ENCODE data around the gene SPON1.
"Not testable (repeated sequence)": the region's sequence is repeated elsewhere in the genome, so short reads cannot be mapped to it uniquely, and the experiment has no call there.

SPON1 gene

DNA sequence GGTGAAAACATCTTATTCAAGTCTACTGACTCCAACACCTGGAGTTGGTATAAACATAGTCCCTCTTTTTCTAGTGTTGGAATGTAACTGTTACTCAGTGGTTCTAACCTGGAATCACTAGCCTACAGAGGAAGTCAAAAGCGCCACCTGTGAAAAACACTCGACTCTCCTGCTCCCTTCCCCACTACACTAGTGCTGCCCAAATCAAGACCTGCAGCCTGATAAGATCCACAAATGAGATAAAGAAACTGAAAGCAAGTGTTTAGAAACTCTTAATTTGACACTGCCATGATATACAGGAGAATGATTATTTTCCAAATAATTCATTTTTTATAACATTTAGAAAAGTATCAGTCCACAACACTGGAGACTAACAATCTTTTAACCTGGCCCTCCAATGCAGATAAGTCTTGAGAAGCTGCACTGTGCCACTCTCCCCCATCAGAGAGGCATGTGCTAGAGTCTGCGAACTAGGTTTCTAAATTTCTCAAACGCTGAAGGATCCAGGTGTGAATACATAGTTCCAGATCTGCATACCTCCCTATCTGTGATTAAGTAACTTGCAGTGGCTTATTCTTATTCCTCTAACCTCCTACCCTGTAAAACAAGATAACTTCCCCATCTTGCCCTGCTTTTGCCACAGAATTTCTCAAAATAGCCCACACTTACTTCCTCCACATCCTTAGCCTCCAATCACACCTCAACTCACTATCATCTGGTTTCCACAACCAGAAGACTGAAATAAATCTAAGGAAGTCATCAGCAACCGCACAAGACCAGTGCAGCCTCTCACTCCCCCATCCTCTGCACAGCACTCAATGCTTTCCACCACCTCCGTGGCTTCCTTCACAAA, 308.4 kb downstream of the SPON1 start:
- no peak for DNase-seq (ENCODE audit: low read depth)

DNA sequence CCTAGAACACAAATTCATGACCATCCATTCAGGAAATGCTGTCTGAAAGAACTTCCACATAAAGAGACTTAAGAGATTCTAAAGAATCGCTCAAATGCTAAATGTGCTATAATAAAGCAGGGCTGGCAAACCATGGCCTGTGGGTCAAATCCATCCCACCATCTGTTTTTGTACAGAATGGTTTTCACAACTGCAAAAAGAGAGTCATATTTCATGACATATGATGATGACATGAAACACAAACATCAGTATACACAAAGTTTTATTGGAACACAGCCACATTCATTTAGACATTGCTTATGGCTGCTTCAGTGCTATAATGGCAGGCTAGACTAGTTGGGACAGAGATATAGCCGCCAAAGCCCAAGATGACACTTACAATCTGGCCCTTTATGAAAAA, 311.4 kb downstream of the SPON1 start:
- DNase-seq (ENCODE audit: low read depth), result no peak

DNA sequence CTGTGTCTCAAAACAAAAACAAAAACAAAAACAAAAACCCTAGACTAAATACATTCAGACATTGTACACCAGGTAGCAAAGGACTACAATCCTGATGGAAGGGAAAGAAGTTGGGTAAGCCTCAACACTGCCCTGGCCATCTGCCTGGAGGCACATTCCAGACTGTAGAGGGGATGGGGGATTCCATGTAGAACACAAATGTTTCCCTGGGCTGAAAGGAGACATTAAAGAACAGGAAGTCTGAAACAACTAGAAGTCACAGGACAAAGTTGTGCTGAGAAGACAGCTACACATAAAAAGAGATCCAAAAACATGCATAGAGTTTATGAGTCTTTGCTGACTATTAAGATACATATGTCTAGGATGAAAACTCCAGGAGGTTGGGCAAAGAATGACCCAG, 312.6 kb downstream of the SPON1 start:
- DNase-seq (ENCODE audit: low read depth), result no peak

DNA sequence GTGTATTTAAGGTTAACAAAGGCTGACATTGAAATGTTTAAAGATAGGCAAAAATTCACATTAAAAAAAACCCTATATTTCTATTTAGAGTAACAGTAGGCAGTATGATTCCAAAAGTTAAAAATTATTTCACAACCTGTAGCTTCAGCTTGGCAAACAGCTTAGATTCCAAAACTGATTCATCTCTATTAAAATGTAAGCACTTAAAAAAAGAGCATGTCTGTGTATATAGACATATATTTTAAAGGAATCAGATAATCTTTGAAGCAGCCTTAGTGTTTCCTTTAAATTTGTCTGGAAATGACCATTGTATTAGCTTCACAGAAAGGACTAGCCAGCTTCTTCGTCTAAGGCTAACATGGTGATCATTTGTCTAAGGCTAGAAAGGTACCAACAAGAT, 316.3 kb downstream of the SPON1 start:
- DNase-seq (ENCODE audit: low read depth), result not testable (repeated sequence)

DNA sequence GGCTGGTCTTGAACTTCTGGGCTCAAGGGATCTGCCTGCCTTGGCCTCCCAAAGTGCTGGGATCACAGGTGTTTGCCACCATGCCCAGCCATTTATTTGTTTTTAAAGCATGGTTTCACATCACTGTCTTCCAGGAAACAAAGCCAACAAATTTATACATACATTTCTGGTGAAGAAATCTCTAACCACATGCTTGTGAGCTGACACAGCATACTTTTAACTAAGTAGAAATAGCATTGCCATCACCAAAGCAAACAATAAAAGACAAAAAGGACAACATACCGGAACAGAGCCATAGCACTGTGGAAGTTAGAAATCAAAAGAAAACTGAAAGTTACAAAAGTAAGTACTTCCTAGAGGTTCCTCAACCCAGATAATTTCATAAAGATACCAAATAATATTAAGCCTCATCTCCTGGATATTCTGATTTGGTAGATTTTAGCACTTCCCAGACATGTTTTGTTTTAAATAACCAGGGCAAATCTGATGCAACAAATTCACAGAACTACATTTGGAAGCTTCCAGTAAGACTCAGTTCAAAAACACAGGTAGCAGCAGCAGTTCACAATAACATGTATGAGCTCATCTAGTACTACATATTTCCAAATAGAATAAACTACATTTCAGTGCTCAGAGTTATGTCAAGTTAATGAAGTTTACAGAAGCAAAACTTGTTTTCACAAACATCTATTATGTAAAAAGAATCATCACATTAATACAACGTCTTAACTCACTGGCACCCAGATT, 325.8 kb downstream of the SPON1 start:
- DNase-seq (ENCODE audit: low read depth), result no peak

DNA sequence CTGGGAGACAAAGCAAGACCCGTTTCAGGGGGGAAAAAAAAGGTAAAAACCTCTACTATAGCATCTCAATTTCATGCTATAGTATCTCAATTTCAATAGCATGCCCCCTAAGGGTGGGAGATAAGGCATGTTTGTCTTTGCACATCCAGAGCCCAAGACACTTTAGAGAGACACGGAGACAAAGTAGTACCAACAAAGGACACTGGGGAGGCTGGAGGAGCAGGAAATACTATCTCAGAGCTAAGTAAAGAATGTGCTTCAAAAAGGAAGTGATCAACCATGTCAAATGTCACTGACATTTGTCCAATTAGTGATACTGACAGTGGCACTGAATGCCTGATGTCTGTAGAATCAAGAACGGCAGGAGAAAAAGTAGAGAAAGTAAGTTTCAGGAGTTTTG, 327.9 kb downstream of the SPON1 start:
- DNase-seq (ENCODE audit: low read depth), result no peak

DNA sequence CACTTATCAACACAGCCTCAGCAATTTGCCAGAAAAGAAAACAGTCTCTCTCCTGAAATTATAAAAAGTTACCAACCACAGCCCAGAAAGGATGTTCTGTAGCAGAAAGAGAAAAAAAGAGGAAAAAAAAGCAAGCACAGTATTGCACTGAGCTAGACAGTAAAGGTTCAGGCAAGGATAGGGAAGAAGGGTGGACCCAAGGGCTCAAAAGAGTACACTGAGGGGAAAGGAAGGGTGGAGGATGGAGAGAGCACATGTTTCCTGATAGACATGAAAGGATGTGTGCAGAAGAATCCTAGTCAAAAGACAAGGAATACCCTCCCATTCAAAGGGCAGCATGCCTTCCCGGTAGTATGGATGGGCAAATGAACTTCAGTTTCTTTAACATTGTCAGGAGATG, 337.4 kb downstream of the SPON1 start:
- DNase-seq (ENCODE audit: low read depth), result no peak

DNA sequence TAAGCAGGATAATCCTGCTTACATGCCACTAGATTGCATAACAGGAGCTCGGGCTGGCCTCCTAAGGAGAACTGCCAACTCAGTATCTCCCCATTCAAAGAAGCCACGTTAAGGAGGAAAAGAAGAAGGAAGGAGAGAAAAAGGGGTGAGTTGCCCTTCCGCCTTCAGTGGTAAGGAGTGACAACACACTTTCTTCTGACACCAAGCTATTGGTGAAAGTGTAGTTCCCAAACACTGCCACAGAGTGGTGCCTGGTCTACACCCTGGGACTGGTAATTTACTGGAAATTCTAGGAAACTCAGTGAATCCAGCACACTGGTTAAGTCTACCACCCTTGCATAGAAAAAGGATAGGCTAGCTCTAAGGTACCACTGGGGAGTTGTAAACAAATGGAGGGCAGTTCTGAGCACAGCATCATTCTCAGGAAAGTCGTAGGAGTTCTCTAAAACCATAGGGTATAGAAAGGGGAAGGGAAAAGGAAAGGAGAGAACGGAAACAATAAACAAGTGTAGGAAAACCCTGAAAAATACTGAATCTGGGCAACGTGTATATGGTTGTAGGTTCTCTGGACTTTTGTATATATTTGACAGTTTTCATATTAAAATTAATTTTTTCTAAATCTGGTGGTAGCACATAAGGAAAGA, 338.3 kb downstream of the SPON1 start:
- peak; percentile 48 for DNase-seq (ENCODE audit: low read depth)

DNA sequence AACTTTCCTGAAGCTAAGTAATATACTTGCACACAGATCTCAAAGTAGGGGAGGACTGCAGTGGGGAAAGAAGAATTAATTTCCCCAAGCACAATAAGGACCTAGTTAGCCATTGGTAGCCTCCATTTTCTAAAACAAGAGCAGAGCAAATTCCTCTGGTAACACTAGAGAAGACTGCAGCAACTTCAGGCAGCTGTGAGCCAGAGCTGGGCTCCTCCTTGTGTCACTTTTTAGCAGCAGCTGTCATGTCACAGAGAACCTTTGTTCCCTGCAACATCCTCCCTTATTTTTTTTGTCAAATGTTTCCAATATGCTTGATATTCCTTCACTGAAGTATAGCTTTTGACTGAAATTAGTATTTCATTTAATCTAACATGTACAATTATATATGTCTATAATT, 342.1 kb downstream of the SPON1 start:
- no peak for DNase-seq (ENCODE audit: low read depth)

DNA sequence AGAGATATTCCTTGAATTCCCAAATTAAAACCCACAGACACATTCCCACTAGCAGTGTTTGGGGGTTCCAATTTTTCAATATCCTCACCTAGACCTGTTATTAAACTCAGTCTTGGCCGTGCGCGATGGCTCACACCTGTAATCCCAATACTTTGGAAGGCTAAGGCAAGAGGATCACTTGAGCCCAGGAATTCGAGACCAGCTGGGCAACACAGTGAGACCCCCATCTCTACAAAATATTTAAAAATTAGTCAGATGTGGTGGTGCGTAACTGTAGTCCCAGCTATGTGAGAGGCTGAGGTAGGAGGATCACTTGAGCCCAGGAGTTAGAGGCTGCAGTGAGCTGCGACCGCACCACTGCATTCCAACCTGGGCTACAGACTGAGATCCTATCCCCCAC, 343.1 kb downstream of the SPON1 start:
- no peak for DNase-seq (ENCODE audit: low read depth)

DNA sequence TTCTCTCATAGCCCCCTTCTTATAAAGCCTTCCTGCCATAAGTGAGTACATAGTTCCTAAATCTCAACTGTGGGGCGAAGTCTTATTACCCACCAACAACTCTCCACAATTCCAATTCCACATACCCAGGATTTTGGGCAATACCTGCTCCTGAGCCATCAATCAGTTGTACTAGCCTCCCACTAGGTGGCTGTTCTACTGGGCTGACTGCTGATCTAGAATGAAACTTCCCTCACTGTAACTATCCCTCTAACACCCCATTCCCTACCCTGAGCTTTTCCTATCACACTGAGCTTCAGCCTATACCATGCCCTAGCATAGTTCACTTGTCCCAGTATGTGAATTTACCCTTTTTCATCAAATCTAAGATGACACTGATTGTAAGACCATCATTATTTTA, 344.0 kb downstream of the SPON1 start:
- no peak for DNase-seq (ENCODE audit: low read depth)

DNA sequence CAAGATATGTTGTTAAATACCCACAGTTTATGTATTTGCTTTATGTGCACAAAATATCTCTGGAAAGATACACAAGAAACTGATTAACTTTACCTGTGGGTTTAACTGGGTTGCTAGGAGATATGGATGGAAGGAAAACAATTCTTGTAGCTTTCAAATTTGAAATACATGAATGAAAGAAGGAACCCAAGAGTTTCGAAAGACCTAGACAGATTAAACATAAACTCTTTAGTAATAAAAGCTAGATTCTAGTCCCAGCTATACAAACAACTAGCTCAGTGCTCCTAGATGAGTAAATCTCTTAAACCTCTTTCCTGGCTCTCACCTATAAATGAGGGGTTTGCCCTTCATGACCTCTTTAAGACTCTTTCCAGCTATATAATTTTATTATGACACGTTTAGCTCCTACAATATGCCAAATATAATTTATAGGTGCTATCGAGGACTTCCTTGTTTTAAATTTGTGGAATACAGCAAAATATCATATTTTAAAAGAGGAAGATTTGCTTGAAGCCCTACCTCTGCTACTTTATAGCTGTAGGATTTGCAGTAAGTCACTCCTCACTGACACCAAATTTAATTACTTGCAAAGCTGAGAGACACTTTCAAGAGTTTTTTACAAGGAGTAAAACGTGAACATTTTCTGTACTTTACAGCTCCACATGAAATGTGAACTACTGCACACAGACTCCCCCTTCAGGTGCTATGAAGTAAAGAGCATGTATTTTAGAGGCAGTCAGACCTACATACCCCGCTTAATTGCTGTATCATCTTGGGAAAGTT, 345.8 kb downstream of the SPON1 start:
- no peak for DNase-seq (ENCODE audit: low read depth)

DNA sequence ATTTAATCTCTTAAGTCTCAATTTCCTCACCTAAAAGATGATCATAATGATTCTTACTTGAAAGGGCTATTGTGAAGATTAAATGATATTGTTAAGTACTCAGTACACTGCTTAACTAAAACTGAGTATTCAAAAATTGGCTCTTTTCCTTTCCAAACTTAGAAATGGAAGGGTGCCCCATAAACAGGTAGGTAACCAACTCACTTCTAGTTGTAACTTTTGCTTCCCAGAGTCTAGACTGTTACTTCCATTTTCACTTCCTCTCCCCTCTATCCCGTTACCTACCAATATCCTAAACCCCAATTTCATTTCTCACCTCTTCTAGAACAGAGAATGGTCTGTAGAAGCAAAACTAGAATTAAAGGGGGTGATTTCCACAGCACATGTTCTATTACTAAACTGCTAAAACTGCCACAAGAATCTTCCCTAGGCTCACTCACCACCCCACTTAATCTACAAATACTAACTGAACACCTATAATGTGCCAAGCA, 346.4 kb downstream of the SPON1 start:
- DNase-seq (ENCODE audit: low read depth), result no peak

DNA sequence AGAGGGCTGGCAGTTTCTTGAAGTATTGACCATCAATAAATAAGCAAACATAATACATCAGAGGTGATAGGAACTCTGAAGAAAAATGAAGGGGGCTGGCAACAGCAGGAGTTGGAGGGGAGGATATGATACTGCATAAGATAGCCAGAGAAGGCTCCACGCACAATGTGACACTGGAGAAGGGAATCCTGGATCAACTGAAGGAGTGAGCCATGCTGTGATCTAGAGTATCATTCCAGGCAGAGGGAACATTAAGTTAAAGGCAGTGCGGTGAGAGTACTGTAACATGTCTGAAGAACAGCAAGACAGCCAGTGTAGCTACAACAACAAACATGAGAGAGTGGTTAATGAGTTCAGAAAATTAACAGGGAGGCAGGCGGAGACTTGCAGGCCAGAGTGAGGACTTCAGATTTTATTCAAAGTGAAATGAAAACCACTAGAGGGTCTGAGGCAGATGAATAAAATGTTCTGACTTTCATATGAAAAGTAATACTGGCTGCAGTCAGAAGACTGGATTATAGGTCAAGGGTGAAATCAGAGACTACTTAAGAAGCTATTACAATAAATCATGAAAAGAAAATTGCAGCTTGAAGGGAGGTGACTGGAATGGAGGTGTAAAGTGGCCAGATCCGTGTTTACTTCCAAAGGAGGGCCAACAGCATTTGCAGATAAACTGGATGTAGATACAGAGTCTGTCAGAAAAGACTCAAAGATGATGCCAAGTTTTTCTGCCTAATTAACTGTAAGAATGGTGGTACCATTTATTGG, 347.1 kb downstream of the SPON1 start:
- no peak for DNase-seq (ENCODE audit: low read depth)

DNA sequence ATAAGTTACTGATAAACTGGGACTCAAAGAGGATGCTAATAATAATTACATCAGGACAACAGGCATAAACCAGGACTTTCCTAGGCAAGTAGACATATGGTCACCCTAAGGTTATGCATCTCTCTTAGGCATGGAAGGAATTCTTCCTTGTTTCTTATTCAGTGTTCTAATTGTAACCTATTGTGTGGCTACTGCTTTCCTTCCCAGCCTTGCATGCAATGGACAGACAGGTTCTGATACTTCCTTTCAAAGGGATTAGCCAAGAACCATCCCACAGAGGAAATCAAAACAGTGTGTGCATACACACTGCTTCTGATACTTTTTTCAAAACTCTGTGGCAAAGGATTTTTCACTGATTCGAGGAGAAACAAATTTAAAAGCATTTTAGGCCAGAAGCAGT, 348.2 kb downstream of the SPON1 start:
- no peak for DNase-seq (ENCODE audit: low read depth)

DNA sequence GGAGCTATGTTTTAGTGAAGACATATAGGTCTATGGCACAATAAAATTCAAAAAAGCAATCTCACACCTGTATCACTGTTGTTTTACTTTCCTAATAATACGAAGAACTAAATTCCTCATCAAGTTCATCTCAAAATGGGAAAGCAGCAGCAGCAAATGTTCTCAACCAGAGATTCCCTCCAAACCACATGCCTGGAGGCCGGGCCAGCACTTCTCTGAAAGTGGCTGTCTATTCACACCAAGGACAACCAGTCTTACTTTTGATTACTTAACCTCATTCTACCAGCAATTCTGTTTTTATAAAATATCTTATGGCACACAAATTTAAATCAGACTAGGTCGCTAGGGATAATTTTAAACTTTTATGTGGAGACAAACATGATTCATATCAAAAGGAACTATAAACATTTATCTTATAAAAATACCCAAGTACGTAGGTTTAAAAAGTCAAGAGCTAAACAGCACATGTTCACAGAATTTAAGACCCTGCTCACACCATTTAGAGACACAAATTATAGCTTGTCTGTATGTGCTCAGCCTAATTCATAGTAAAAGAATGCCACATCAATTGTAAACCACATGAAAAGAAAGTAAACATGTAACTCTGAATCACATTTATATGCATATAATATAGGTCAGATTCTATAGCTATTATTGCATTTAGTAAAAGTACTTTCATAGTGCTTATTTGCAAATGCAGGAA, 350.4 kb downstream of the SPON1 start:
- no peak for DNase-seq (ENCODE audit: low read depth)

DNA sequence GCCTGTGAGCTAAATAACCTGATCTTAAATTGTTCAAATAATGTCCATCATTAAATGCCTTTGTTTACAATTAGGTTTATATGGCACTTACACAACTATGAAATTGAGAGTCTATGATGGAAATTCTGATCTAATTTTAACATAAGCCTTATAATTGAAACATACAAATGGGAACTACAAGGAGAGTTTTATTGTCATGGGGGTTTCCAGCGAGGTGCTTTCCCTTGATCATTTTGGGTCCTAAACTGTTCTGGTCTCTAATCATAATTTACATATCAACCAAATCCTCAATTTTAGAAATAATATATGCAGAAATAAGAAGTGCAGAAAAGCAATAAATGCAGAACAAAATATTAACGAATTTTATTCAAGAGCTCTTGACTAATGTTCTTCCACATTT, 351.6 kb downstream of the SPON1 start:
- DNase-seq (ENCODE audit: low read depth), result no peak

DNA sequence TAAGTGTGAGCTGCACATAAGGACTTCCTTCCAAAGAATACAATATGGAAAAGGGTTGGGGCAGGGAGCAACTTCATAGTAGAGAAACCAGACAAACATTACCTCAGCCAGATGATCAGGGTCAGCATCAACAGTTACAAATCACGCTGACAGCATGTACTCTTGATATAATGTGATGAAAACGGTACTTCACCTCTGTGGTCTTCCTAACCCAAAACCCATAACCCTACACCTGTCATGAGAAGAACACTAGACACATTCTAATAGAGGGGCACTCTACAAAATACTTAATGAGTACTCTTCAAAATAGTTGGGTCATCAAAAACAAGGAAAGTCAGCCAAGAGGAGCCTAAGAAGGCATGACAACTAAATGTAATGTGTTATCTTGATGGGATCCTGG, 352.6 kb downstream of the SPON1 start:
- no peak for DNase-seq (ENCODE audit: low read depth)

Measured in HS-27A (cell line).